Fibroblast of lung (primary cell): ENCODE measurements around the gene ARHGEF16. TPM values are rescaled to one million over a fixed set of nuclear protein-coding genes. Genes with fewer than 3 reads are reported as not detected.

Experiments used
- DNase-seq, 2 donors: peaks; one replicate each; pipeline versions ENCODE4 v3.0.0 to v3.0.0-alpha.2; 2010; ENCODE audit warnings: low read depth in 2 of 2
- H2AFZ ChIP-seq: 2 replicates; pipeline ENCODE4 v1.5.1; 2012; ENCODE audit warnings: low read length, control low read depth, inconsistent platforms
- H3K27ac ChIP-seq: 2 replicates; pipeline ENCODE4 v1.5.1; 2011; ENCODE audit warnings: low read length, control low read depth; ENCODE audit not compliant: insufficient read depth
- H3K27me3 ChIP-seq: 2 replicates; pipeline ENCODE4 v1.5.1; 2011; ENCODE audit warnings: mild to moderate bottlenecking, low read length; ENCODE audit not compliant: control insufficient read depth, insufficient read depth
- H3K36me3 ChIP-seq: 2 replicates; pipeline ENCODE4 v1.5.1; 2011; ENCODE audit warnings: low read length; ENCODE audit not compliant: control insufficient read depth, insufficient read depth
- H3K4me1 ChIP-seq: 2 replicates; pipeline ENCODE4 v1.5.1; 2011; ENCODE audit warnings: low read length; ENCODE audit not compliant: control insufficient read depth, insufficient read depth; ENCODE audit errors: extremely low read depth
- H3K4me2 ChIP-seq: 2 replicates; pipeline ENCODE4 v1.5.1; 2011; ENCODE audit warnings: low read length, control low read depth; ENCODE audit not compliant: insufficient read depth; ENCODE audit errors: extremely low read depth
- H3K4me3 ChIP-seq, 4 experiments: fragments of 200-600 bp in 1 of 4; sonication (generic) in 1 of 4; replicated peaks in 1 of 4; 2 replicates each; pipeline ENCODE4 v1.5.1; 2011 to 2016; ENCODE audit warnings: low read length in 4 of 4, low read depth in 3 of 4, mild to moderate bottlenecking in 3 of 4, control low read depth in 2 of 4, inconsistent platforms in 1 of 4, mixed read lengths in 1 of 4; ENCODE audit not compliant: insufficient read depth in 1 of 4; ENCODE audit errors: control extremely low read depth in 1 of 4
- H3K79me2 ChIP-seq: 2 replicates; pipeline ENCODE4 v1.5.1; 2012; ENCODE audit warnings: mild to moderate bottlenecking, low read length, inconsistent platforms; ENCODE audit not compliant: control insufficient read depth, insufficient read depth
- H3K9ac ChIP-seq: 2 replicates; pipeline ENCODE4 v1.5.1; 2011; ENCODE audit warnings: mild to moderate bottlenecking, low read length, control low read depth; ENCODE audit not compliant: insufficient read depth
- H3K9me3 ChIP-seq: 2 replicates; pipeline ENCODE4 v1.5.1; 2012; ENCODE audit warnings: low read depth, low read length; ENCODE audit not compliant: control insufficient read depth, insufficient read depth
- H4K20me1 ChIP-seq: 2 replicates; pipeline ENCODE4 v1.5.1; 2011; ENCODE audit warnings: low read length; ENCODE audit not compliant: control insufficient read depth, insufficient read depth; ENCODE audit errors: extremely low read depth
- EZH2 ChIP-seq: IDR thresholded peaks from 2 replicates; pipeline ENCODE4 v1.5.1; 2012; ENCODE audit warnings: low read length, control low read depth, mild to moderate bottlenecking; ENCODE audit errors: missing control alignments
- polyA plus RNA-seq, 2 donors: library from polyadenylated mRNA; depleted of rRNA in 1 of 2; stranded (reverse) in 1 of 2; unstranded in 1 of 2; fragments of >200 nt; gene quantifications; 2 replicates each; pipeline ENCODE4 v1.2.1, GENCODE V29; 2011 to 2012; ENCODE audit warnings: missing spikeins in 1 of 2
- total RNA-seq: library from RNA; depleted of rRNA; stranded (reverse); fragments of >200 nt; gene quantifications from 2 replicates; pipeline ENCODE4 v1.2.1, GENCODE V29; 2014
- TF ChIP-seq, protein P1 (sequence below), 2 donors: IDR thresholded peaks in 1 of 2; conservative IDR thresholded peaks in 1 of 2; 1 replicate in 1 of 2; 2 replicates in 1 of 2; pipeline ENCODE4 v1.5.1; 2011 to 2012; ENCODE audit warnings: low read length in 2 of 2, control low read depth in 1 of 2, inconsistent platforms in 1 of 2, low read depth in 1 of 2, mild to moderate bottlenecking in 1 of 2

Gene ARHGEF16
- total and polyA plus RNA-seq, 2 donors (not counting 1 experiment from before 2014, with no cell fraction given), result 0.02 to 0.17 TPM

DNA sequence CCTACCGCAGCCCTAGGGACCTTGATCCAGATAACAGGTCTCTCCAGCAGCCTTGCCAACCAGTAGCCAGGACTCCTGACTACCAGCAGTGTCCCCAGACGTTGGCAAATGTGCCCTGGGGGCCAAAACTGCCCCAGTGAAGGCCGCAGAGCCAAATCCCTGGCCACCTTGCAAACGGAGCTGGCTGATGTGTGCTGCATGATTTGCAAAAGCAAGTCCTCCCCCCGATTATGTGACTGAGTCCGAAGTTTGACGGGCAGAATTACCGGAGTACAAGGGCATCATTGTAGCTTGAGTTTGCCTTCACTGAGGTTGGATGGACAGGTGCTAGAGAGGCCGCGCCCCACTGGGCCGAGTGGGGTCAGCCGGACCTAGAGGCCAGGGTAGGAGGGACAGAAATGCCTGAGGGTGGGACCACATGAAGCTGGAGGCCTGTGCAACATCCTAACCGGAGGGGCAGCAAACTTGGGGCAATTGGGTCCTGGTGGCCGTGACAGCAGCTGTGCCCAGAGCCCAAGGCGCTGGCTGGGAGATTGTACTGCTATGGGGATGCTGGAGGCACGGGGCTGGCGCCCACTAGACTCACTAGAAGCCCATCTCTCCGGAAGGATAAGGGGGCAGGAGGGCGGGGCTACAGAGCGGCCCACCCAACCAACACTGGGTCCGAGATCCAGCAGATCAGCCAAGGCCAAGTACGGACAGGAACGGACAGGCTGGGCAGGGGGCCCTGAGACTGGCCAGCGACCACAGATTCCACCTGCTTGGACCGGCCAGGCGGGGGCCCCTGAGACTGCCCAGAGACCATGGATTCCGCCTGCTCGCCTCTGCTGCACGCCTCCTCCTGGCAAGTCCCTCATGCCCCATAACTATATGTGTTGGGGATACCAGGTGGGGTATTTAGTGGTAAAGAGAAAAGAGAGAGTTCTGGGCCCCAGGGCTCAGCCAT is 2.8 kb downstream of the ARHGEF16 start:
- Histone ChIP-seq H3K4me3 (no peak overlapping the region), H3K9me3 (no peaks in the 10 kb centered on the region), H3K36me3 (no peaks in the 10 kb centered on the region), H3K27ac (no peak overlapping the region), H3K27me3 (no peaks in the 10 kb centered on the region), H3K4me2 (no peak overlapping the region), H4K20me1 (no peaks in the 10 kb centered on the region), H2AFZ (no peak overlapping the region), H3K9ac (no peak overlapping the region), H3K4me1 (no peaks in the 10 kb centered on the region), H3K79me2 (no peaks in the 10 kb centered on the region)
- no peak for DNase-seq
- TF ChIP-seq, protein P1, sequence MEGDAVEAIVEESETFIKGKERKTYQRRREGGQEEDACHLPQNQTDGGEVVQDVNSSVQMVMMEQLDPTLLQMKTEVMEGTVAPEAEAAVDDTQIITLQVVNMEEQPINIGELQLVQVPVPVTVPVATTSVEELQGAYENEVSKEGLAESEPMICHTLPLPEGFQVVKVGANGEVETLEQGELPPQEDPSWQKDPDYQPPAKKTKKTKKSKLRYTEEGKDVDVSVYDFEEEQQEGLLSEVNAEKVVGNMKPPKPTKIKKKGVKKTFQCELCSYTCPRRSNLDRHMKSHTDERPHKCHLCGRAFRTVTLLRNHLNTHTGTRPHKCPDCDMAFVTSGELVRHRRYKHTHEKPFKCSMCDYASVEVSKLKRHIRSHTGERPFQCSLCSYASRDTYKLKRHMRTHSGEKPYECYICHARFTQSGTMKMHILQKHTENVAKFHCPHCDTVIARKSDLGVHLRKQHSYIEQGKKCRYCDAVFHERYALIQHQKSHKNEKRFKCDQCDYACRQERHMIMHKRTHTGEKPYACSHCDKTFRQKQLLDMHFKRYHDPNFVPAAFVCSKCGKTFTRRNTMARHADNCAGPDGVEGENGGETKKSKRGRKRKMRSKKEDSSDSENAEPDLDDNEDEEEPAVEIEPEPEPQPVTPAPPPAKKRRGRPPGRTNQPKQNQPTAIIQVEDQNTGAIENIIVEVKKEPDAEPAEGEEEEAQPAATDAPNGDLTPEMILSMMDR (conservative IDR thresholded peaks at IDR 0.05 in 1 of 2, IDR thresholded peaks at IDR 0.05 in 1 of 2; ENCODE audit: low read depth in 1 of 2, low read length in 2 of 2), result no peak
- no peak for TF ChIP-seq EZH2

DNA sequence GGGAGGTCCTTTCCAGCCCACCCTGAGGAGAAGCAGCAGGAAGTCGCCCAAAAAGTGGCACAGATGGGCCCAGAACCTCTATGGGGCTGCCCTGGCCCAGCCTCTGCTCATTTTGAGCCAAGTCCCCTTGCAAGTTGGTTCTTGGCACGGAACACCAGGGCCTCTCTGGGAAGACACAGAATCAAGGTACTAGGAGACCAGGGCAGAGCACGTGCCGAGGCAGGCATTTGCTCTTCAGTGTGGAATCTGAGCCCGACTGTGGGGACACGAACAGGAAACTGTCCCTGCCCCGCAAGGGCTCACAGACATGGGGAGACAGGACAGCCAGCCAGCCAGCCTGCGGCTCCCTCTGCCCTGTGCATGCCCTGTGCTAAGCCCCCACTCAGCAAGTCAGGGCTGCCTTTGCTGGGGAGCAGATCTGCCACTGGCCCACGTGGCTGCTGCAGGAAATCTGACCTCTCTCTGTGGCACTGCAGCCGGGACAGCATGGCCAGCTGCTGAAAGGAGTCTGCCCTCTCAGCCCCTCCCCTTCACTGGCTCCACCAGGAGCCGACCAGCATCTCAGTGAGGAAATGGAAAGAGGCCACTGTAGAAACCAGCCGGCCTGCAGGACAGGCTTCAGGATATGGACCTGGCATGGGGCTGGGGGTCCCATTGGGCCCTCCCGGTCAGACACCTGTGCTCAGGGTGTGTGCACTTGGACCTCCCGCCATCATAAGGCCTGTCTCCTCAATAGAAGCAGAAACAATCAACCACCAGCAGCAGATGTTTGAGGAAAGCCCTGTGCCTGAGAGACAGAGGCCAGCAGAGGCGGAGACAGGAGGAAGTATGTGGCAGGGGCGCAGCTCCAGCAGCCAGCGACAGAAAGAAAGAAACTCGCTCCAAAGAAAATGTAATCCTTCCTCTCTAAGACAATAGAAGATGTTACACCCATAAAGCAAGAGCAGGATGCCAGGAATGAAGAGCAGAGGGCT is 3.7 kb downstream of the ARHGEF16 start:
- H4K20me1 ChIP-seq, result no peaks in the 10 kb centered on the region
- TF ChIP-seq, protein P1 (conservative IDR thresholded peaks at IDR 0.05 in 1 of 2, IDR thresholded peaks at IDR 0.05 in 1 of 2; ENCODE audit: low read depth in 1 of 2, low read length in 2 of 2), result no peak
- TF ChIP-seq EZH2, result no peak
- DNase-seq, result no peak
- H3K4me2 ChIP-seq, result no peak overlapping the region
- H3K4me1 ChIP-seq, result no peaks in the 10 kb centered on the region
- H3K9ac ChIP-seq, result no peak overlapping the region
- no peak overlapping the region for H3K4me3 ChIP-seq
- H3K36me3 ChIP-seq, result no peaks in the 10 kb centered on the region
- H3K9me3 ChIP-seq, result no peaks in the 10 kb centered on the region
- H3K27me3 ChIP-seq, result no peaks in the 10 kb centered on the region
- H3K79me2 ChIP-seq, result no peaks in the 10 kb centered on the region
- H2AFZ ChIP-seq, result no peak overlapping the region
- no peak overlapping the region for H3K27ac ChIP-seq
